ENCODE measurements around the gene KCNH1.

KCNH1 gene

GRCh38 chr1:210857146-210857663 lies 276.7 kb downstream of the KCNH1 start:
- DNase-seq, result no peak

GRCh38 chr1:210855440-210855839 lies 278.5 kb downstream of the KCNH1 start:
- DNase-seq, result no peak

- DNase-seq, result no peak
Observed at GRCh38 chr1:210853276-210853675, 280.7 kb downstream of the KCNH1 start.

- DNase-seq, result no peak
Observed at GRCh38 chr1:210850556-210850955, 283.4 kb downstream of the KCNH1 start.

- DNase-seq, result no peak
Observed at GRCh38 chr1:210848474-210848873, 285.5 kb downstream of the KCNH1 start.

GRCh38 chr1:210841926-210842625 lies 291.9 kb downstream of the KCNH1 start:
- no peak for DNase-seq

GRCh38 chr1:210830034-210831028 lies 303.6 kb downstream of the KCNH1 start:
- DNase-seq, result no peak

- DNase-seq, result peak; percentile 7
Observed at GRCh38 chr1:210828996-210829596, 304.9 kb downstream of the KCNH1 start.

GRCh38 chr1:210827481-210827880 lies 306.5 kb downstream of the KCNH1 start:
- no peak for DNase-seq

- no peak for DNase-seq
Observed at GRCh38 chr1:210826686-210827085, 307.3 kb downstream of the KCNH1 start.

- DNase-seq, result no peak
Observed at GRCh38 chr1:210822932-210823331, 311.0 kb downstream of the KCNH1 start.

GRCh38 chr1:210822241-210822640 lies 311.7 kb downstream of the KCNH1 start:
- no peak for DNase-seq

- DNase-seq, result no peak
Observed at GRCh38 chr1:210821615-210822014, 312.3 kb downstream of the KCNH1 start.

GRCh38 chr1:210819266-210819665 lies 314.7 kb downstream of the KCNH1 start:
- no peak for DNase-seq

GRCh38 chr1:210817385-210818275 lies 316.3 kb downstream of the KCNH1 start:
- DNase-seq, result no peak

GRCh38 chr1:210815641-210816550 lies 318.1 kb downstream of the KCNH1 start:
- DNase-seq, result no peak

- DNase-seq, result no peak
Observed at GRCh38 chr1:210814382-210815123, 319.4 kb downstream of the KCNH1 start.

- no peak for DNase-seq
Observed at GRCh38 chr1:210801501-210801900, 332.4 kb downstream of the KCNH1 start.

- peak; percentile 77 for DNase-seq
Observed at GRCh38 chr1:210800756-210801155, 333.2 kb downstream of the KCNH1 start.

- no peak for DNase-seq
Observed at GRCh38 chr1:210800301-210800700, 333.6 kb downstream of the KCNH1 start.

Measured in fibroblast of skin of scalp (primary cell).